ENCODE results near the gene PDE4C.

The PDE4C gene

DNA sequence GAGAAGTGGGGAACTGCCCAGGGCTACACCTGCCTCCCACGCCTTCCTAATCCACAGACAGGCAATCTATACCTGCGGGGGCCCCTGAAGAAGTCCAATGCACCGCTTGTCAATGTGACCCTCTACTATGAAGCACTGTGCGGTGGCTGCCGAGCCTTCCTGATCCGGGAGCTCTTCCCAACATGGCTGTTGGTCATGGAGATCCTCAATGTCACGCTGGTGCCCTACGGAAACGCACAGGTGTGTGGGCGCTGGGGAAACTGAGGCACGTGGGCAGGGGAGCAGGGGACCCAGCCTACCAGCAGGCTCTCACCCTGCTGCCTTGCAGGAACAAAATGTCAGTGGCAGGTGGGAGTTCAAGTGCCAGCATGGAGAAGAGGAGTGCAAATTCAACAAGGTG is 51.3 kb downstream of the PDE4C start:
- TF ChIP-seq POLR2AphosphoS5 (IDR thresholded peaks at IDR 0.05; ENCODE audit: low read depth, low read length) (no peak), TAF1 (IDR thresholded peaks at IDR 0.05; ENCODE audit: borderline replicate concordance, insufficient read depth, low read length) (no peak), SIN3A (IDR thresholded peaks at IDR 0.05; ENCODE audit: borderline replicate concordance, insufficient read depth, low read length) (no peak), FOXP2 (optimal IDR thresholded peaks at IDR 0.05; ENCODE audit: borderline replicate concordance, extremely low read depth, extremely low read length, insufficient read depth) (no peak)
- TF ChIP-seq, protein P1, sequence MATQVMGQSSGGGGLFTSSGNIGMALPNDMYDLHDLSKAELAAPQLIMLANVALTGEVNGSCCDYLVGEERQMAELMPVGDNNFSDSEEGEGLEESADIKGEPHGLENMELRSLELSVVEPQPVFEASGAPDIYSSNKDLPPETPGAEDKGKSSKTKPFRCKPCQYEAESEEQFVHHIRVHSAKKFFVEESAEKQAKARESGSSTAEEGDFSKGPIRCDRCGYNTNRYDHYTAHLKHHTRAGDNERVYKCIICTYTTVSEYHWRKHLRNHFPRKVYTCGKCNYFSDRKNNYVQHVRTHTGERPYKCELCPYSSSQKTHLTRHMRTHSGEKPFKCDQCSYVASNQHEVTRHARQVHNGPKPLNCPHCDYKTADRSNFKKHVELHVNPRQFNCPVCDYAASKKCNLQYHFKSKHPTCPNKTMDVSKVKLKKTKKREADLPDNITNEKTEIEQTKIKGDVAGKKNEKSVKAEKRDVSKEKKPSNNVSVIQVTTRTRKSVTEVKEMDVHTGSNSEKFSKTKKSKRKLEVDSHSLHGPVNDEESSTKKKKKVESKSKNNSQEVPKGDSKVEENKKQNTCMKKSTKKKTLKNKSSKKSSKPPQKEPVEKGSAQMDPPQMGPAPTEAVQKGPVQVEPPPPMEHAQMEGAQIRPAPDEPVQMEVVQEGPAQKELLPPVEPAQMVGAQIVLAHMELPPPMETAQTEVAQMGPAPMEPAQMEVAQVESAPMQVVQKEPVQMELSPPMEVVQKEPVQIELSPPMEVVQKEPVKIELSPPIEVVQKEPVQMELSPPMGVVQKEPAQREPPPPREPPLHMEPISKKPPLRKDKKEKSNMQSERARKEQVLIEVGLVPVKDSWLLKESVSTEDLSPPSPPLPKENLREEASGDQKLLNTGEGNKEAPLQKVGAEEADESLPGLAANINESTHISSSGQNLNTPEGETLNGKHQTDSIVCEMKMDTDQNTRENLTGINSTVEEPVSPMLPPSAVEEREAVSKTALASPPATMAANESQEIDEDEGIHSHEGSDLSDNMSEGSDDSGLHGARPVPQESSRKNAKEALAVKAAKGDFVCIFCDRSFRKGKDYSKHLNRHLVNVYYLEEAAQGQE (IDR thresholded peaks at IDR 0.05; ENCODE audit: insufficient read depth in 1 of 2, low read depth in 2 of 2, low read length in 2 of 2) = no peak
